Skeletal muscle satellite cell (primary cell): ENCODE measurements around the gene ADAM12.

ENCODE experiments used
- H3K27me3 ChIP-seq: 2 replicates; pipeline ENCODE4 v1.7.0; 2013; ENCODE audit warnings: low read length; ENCODE audit not compliant: control insufficient read depth, insufficient read depth
- H3K36me3 ChIP-seq: 2 replicates; pipeline ENCODE4 v1.7.0; 2013; ENCODE audit warnings: mild to moderate bottlenecking, control low read depth, low read length; ENCODE audit not compliant: insufficient read depth
- H3K4me1 ChIP-seq: 2 replicates; pipeline ENCODE4 v1.7.0; 2013; ENCODE audit warnings: low read length; ENCODE audit not compliant: control insufficient read depth, insufficient read depth
- H3K4me2 ChIP-seq: 2 replicates; pipeline ENCODE4 v1.7.0; 2013; ENCODE audit warnings: mild to moderate bottlenecking, low read length
- H3K4me3 ChIP-seq: 2 replicates; pipeline ENCODE4 v1.7.0; 2013; ENCODE audit warnings: low read length
- H3K9ac ChIP-seq: 2 replicates; pipeline ENCODE4 v1.7.0; 2013; ENCODE audit warnings: mild to moderate bottlenecking, low read depth, low read length, moderate library complexity
- H3K9me3 ChIP-seq: replicated peaks from 2 replicates; pipeline ENCODE4 v1.7.0; 2013; ENCODE audit warnings: mild to moderate bottlenecking, control low read depth, low read length

The ADAM12 gene

DNA sequence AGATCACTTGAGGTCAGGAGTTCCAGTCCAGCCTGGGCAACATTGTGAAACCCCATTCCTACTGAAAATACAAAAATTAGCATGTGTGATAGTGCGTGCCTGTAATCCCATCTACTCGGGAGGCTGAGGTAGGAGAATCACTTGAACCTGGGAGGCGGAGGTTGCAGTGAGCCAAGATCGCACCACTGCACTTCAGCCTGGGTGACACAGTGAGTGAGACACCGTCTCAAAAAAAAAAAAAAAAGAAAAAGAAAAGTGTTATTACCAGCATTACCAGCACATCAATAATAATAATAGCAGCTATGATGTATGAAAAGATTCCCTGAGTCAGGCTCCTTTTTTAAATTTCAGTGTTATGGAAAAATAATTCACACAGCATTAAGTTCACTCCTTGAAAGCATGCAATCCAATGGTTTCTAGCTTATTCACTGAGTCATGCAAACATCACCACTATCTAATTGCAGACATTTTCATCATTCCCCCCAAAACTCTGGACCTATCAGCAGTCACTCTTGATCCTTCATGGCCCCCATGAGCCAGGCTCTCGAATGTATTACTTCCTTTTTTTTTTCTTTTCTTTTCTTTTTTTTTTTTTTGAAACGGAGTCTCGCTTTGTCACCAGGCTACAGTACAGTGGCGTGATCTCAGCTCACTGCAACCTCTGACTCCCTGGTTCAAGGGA is 263.5 kb downstream of the ADAM12 start:
- no peaks in the 10 kb centered on the region for H3K27me3 ChIP-seq
- H3K9me3 ChIP-seq = no peaks in the 10 kb centered on the region
- no peak overlapping the region for H3K9ac ChIP-seq
- H3K4me3 ChIP-seq = no peak overlapping the region
- H3K4me1 ChIP-seq = peaks cover 12% of the 10 kb centered on the region
- no peaks in the 10 kb centered on the region for H3K36me3 ChIP-seq
- H3K4me2 ChIP-seq = no peak overlapping the region

- no peaks in the 10 kb centered on the region for H3K36me3 ChIP-seq
- H3K4me2 ChIP-seq = no peak overlapping the region
- no peaks in the 10 kb centered on the region for H3K27me3 ChIP-seq
- no peaks in the 10 kb centered on the region for H3K9me3 ChIP-seq
- H3K4me1 ChIP-seq = peaks cover 12% of the 10 kb centered on the region
- H3K4me3 ChIP-seq = no peak overlapping the region
- H3K9ac ChIP-seq = no peak overlapping the region
These were observed 264.2 kb downstream of the ADAM12 start for GRCh38 chr10:126124046-126124445.

GRCh38 chr10:126123466-126123865 is 264.8 kb downstream of the ADAM12 start:
- no peaks in the 10 kb centered on the region for H3K36me3 ChIP-seq
- no peaks in the 10 kb centered on the region for H3K9me3 ChIP-seq
- no peaks in the 10 kb centered on the region for H3K27me3 ChIP-seq
- no peak overlapping the region for H3K4me3 ChIP-seq
- H3K9ac ChIP-seq = no peak overlapping the region
- H3K4me1 ChIP-seq = peaks cover 12% of the 10 kb centered on the region
- H3K4me2 ChIP-seq = no peak overlapping the region

DNA sequence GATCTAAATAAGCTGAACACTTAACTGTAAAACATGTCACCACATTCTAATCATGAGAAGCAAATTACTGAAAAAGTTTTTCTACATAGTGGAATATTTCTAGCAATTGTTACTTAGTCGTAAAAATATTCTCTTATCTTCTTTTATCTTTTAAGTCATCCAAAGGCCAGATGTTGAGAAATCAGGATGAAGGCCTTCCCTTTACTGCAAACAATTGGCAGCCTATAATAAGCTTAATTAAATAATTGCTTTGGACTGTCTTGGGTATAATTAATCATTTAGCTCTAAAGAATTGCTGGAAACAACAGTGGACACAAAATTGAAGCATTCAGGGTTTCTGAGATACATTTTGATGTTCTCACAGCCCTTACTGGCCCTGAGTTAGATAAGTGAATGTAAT is 265.4 kb downstream of the ADAM12 start:
- no peak overlapping the region for H3K9ac ChIP-seq
- no peaks in the 10 kb centered on the region for H3K9me3 ChIP-seq
- H3K27me3 ChIP-seq = no peaks in the 10 kb centered on the region
- peaks cover 12% of the 10 kb centered on the region for H3K4me1 ChIP-seq
- no peak overlapping the region for H3K4me3 ChIP-seq
- no peak overlapping the region for H3K4me2 ChIP-seq
- no peaks in the 10 kb centered on the region for H3K36me3 ChIP-seq

GRCh38 chr10:126119599-126119998 is 268.7 kb downstream of the ADAM12 start:
- no peaks in the 10 kb centered on the region for H3K9me3 ChIP-seq
- no peak overlapping the region for H3K9ac ChIP-seq
- H3K4me2 ChIP-seq = no peak overlapping the region
- H3K4me1 ChIP-seq = peaks cover 8% of the 10 kb centered on the region
- H3K36me3 ChIP-seq = peaks cover 5% of the 10 kb centered on the region
- H3K27me3 ChIP-seq = no peaks in the 10 kb centered on the region
- H3K4me3 ChIP-seq = no peak overlapping the region

- peaks cover 5% of the 10 kb centered on the region for H3K36me3 ChIP-seq
- no peaks in the 10 kb centered on the region for H3K9me3 ChIP-seq
- no peaks in the 10 kb centered on the region for H3K27me3 ChIP-seq
- H3K4me2 ChIP-seq = no peak overlapping the region
- no peak overlapping the region for H3K4me3 ChIP-seq
- no peaks in the 10 kb centered on the region for H3K4me1 ChIP-seq
- H3K9ac ChIP-seq = no peak overlapping the region
These were observed 269.8 kb downstream of the ADAM12 start for GRCh38 chr10:126118476-126118875.

DNA sequence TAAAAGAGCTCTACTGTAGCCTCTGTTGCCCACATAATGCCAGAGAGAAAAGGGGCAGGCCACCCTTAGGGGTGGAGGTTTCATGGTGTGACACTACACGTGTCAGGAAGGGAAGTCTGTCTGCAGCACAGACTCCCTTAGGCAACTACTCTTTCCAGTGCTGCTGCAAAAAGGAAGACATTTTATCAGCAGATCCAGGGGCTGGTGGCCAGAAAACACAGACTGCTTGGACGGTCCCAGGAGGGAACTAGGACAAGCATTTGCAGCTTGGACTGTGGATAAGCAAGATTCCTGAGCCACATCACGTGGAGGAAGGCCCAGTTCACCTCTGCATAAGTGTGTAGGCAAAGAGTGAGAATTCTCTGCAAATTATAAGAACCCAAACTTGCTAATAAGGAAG is 271.1 kb downstream of the ADAM12 start:
- H3K9me3 ChIP-seq = no peaks in the 10 kb centered on the region
- no peak overlapping the region for H3K4me2 ChIP-seq
- peaks cover 13% of the 10 kb centered on the region for H3K36me3 ChIP-seq
- no peak overlapping the region for H3K9ac ChIP-seq
- H3K27me3 ChIP-seq = no peaks in the 10 kb centered on the region
- H3K4me1 ChIP-seq = no peaks in the 10 kb centered on the region
- H3K4me3 ChIP-seq = no peak overlapping the region

DNA sequence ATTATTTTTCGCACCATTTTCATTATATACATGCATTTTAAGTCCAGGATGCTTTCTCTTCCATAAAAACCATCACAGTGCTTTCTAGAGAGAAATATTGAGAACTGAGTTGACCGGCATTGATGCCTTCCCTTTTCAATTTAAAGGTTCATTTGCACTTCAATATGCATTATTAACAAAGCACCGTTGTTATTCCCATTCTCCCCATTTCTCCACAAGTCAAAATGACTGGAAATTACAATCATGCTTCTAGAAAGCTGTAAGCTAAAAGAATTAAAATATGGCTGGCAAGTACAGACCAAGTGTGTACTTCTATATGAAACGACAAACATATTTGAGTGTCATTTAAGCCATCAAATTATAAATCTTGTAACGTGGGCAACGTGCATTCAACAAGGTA is 272.4 kb downstream of the ADAM12 start:
- H3K4me2 ChIP-seq = no peak overlapping the region

GRCh38 chr10:126114884-126115555 is 273.3 kb downstream of the ADAM12 start:
- Histone ChIP-seq H3K4me3 (no peak overlapping the region), H3K36me3 (peaks cover 13% of the 10 kb centered on the region), H3K9me3 (no peaks in the 10 kb centered on the region), H3K9ac (no peak overlapping the region), H3K27me3 (no peaks in the 10 kb centered on the region), H3K4me2 (no peak overlapping the region), H3K4me1 (peaks cover 3% of the 10 kb centered on the region)

More for the DNA sequence above, 272.4 kb downstream of the ADAM12 start:
- no peak overlapping the region for H3K9ac ChIP-seq
- no peak overlapping the region for H3K4me3 ChIP-seq
- H3K27me3 ChIP-seq = no peaks in the 10 kb centered on the region
- H3K4me1 ChIP-seq = no peaks in the 10 kb centered on the region
- no peaks in the 10 kb centered on the region for H3K9me3 ChIP-seq
- H3K36me3 ChIP-seq = peaks cover 13% of the 10 kb centered on the region

DNA sequence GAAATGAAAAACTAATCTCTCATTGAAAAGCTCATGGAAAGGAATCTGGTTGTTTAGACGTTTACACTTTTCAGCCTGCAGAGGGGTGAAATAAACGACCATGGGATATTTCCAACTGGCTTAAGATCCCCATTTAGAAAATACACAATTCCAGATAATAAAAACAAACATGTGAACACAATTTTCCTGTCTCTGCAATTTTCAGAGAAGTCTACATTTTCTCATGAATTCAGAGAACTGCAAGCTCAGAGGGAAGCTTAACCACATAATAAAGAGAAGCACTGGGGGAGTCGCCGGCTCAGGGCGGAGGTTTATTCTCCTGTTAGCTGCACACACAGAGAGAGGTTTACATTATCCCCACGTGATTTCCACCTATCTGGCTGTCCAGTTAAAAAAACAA is 276.8 kb downstream of the ADAM12 start:
- Histone ChIP-seq H3K4me2 (no peak overlapping the region), H3K4me1 (peaks cover 3% of the 10 kb centered on the region), H3K27me3 (no peaks in the 10 kb centered on the region), H3K9ac (no peak overlapping the region), H3K36me3 (peaks cover 20% of the 10 kb centered on the region), H3K4me3 (no peak overlapping the region), H3K9me3 (no peaks in the 10 kb centered on the region)

- Histone ChIP-seq H3K9ac (no peak overlapping the region), H3K4me1 (peaks cover 3% of the 10 kb centered on the region), H3K9me3 (no peaks in the 10 kb centered on the region), H3K4me2 (no peak overlapping the region), H3K4me3 (no peak overlapping the region), H3K27me3 (no peaks in the 10 kb centered on the region), H3K36me3 (peaks cover 16% of the 10 kb centered on the region)
These were observed 277.6 kb downstream of the ADAM12 start for GRCh38 chr10:126110489-126111180.
